Hindlimb muscle (tissue), 1 donor: Measurements from ENCODE around the gene IDS. TPM values are rescaled to one million over a fixed set of nuclear protein-coding genes. Genes with fewer than 3 reads are reported as not detected.
"Not testable (repeated sequence)": the region's sequence is repeated elsewhere in the genome, so short reads cannot be mapped to it uniquely, and the experiment has no call there.

Experiments
- DNase-seq: peaks from one replicate; pipeline ENCODE4 v3.0.0-alpha.2; 2013
- polyA plus RNA-seq: library from polyadenylated mRNA; unstranded; fragments of 120-200 nt; gene quantifications from one replicate; pipeline ENCODE4 v1.2.1, GENCODE V29; 2013; ENCODE audit not compliant: insufficient read length

IDS gene
- polyA plus RNA-seq, 1 donor = 27.5 TPM

GRCh38 chrX:149498767-149499166 lies 6.3 kb downstream of the IDS start:
- no peak for DNase-seq

GRCh38 chrX:149497626-149498025 lies 7.5 kb downstream of the IDS start:
- no peak for DNase-seq

- no peak for DNase-seq
These were observed 8.1 kb downstream of the IDS start for GRCh38 chrX:149497054-149497453.

GRCh38 chrX:149495573-149496071 lies 9.5 kb downstream of the IDS start:
- DNase-seq = no peak

- DNase-seq = no peak
These were observed 10.1 kb downstream of the IDS start for GRCh38 chrX:149494844-149495565.

GRCh38 chrX:149493567-149494562 lies 11.2 kb downstream of the IDS start:
- DNase-seq = no peak

- DNase-seq = no peak
These were observed 13.3 kb downstream of the IDS start for GRCh38 chrX:149491812-149492211.

GRCh38 chrX:149490100-149490499 lies 15.0 kb downstream of the IDS start:
- no peak for DNase-seq

- not testable (repeated sequence) for DNase-seq
These were observed 16.6 kb downstream of the IDS start for GRCh38 chrX:149488411-149489052.

- not testable (repeated sequence) for DNase-seq
These were observed 17.1 kb downstream of the IDS start for GRCh38 chrX:149488008-149488407.

- DNase-seq = no peak
These were observed 17.8 kb downstream of the IDS start for GRCh38 chrX:149487292-149487691.

- no peak for DNase-seq
These were observed 28.6 kb downstream of the IDS start for GRCh38 chrX:149476513-149476912.

- DNase-seq = no peak
These were observed 31.1 kb downstream of the IDS start for GRCh38 chrX:149473966-149474365.

- DNase-seq = no peak
These were observed 32.0 kb downstream of the IDS start for GRCh38 chrX:149473092-149473491.

GRCh38 chrX:149472625-149473024 lies 32.5 kb downstream of the IDS start:
- no peak for DNase-seq

GRCh38 chrX:149471397-149471796 lies 33.7 kb downstream of the IDS start:
- DNase-seq = no peak

- peak; percentile 74 for DNase-seq
These were observed 34.2 kb downstream of the IDS start for GRCh38 chrX:149470955-149471354.

- no peak for DNase-seq
These were observed 35.7 kb downstream of the IDS start for GRCh38 chrX:149469406-149469805.

GRCh38 chrX:149467920-149468319 lies 37.2 kb downstream of the IDS start:
- no peak for DNase-seq

GRCh38 chrX:149467461-149467860 lies 37.6 kb downstream of the IDS start:
- no peak for DNase-seq

GRCh38 chrX:149462849-149463248 lies 42.3 kb downstream of the IDS start:
- DNase-seq = no peak

- no peak for DNase-seq
These were observed 43.4 kb downstream of the IDS start for GRCh38 chrX:149461746-149462145.

- no peak for DNase-seq
These were observed 46.5 kb downstream of the IDS start for GRCh38 chrX:149458586-149458985.
